GM21619 (cell line): ENCODE results near the gene MYL9.

ENCODE experiments used
- ATAC-seq: cut with Tn5 transposase; IDR thresholded peaks from one replicate; pipeline ENCODE4 v1.9.1; 2021; ENCODE audit not compliant: unreplicated experiment

The MYL9 gene

DNA sequence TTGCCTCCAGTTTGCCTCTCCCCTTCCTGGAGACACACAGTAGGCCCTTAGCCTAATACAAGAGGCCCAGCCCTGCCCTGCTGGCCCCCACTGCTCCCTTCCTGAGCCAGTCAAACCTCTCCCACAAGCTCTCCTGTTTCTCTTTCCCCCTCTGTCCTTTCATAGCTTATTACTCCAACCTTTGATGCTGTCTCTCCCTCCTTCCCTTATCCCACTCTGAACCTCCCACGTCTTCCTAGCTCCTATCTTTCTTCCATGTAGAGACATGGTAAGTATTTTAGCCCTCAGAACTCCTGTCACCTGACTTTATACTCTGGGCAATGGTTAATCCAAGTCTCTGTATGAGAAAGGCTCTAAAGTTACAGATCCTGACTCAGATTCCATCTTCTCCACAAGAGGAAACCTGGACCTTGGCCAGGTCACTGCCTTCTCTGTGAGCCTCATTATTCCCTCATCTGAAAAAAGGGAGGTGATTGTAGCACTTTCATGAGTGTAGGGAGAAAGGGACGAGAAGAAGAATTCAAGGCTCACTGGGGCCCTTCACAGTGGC is 38.8 kb downstream of the MYL9 start:
- ATAC-seq = no peak

DNA sequence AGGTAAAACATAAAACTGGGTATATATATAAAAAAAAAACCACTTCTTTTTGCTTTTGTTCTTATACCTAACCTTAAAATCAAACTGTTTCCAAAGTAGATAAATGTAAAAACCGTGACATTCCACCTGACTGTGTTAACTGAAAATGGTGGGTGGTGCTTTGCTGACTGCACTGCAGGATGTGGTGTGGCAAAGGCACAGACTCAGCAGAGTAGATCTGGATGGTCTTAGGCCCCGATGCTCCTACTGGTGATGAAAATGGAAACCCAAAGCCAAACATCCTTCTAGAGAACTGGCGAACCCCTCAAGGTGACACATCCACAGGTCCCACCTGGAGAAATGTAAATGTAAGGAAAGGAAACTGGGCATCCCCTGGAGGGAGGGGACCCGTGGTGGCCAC is 41.0 kb downstream of the MYL9 start:
- ATAC-seq = no peak

DNA sequence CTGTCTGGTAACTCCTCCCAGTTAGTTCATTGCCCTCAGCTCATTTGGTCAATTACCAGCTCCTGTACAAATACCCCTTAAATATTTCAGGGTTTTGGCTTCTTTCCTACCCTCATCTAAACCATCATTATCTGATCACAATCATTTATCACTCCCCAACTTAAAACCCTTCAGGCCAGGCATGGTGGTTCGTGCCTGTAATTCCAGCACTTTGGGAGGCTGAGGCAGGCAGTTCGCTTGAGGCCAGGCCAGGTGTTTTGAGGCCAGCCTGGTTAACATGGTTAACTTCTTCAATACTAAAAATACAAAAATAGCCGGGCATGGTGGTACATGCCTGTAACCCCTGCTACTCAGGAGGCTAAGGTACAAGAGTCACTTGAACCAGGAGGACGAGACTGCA is 41.5 kb downstream of the MYL9 start:
- ATAC-seq = no peak

- no peak for ATAC-seq
Measured at GRCh38 chr20:36584018-36584481, 42.7 kb downstream of the MYL9 start.

DNA sequence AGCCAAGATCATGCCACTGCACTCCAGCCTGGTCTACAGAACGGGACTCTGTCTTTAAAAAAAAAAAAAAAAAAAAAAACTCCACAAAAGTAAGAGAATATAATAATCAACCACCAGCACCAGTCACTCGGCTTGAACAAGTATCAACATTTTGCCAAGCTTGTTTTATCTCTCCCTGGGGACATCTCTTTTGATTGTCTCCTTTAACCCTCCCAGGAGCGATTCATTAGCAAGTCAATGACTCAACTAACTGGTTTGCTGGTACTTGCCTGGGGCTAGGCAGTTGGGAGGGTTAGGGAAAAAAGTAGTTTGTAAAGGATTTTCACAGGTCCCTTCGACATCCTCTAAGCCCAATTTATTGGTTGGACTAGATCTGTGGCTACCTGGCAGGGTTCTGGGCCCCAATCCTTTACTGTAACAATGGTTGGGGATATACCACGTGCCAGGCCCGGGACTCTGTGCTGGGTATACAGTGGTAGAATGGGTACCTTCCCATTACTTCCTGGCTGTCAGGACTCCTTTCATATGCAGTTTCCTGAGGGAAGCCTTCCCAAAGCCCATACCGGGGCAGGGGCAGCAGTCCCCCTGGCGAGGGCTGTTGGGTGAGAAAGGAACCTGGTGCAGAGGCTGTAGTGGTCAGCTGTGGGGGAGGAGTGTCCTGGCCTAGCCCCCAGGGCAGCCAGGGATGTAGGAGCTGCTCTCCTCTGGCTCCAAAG is 44.2 kb downstream of the MYL9 start:
- no peak for ATAC-seq

GRCh38 chr20:36587388-36588070 is 46.2 kb downstream of the MYL9 start:
- no peak for ATAC-seq

GRCh38 chr20:36591281-36591680 is 50.0 kb downstream of the MYL9 start:
- ATAC-seq = no peak

GRCh38 chr20:36591854-36592641 is 50.7 kb downstream of the MYL9 start:
- no peak for ATAC-seq

GRCh38 chr20:36593347-36593929 is 52.1 kb downstream of the MYL9 start:
- no peak for ATAC-seq

- no peak for ATAC-seq
Measured at GRCh38 chr20:36599912-36600345, 58.6 kb downstream of the MYL9 start.
